ENCODE measurements around the gene VMAC. TPM values are rescaled to one million over a fixed set of nuclear protein-coding genes. Genes with fewer than 3 reads are reported as not detected.
"Not testable (repeated sequence)": the region's sequence is repeated elsewhere in the genome, so short reads cannot be mapped to it uniquely, and the experiment has no call there.

VMAC gene
- total RNA-seq, 1 experiment from 2014 or later: 4.3 TPM

- Mint-ChIP-seq H3K4me3 (ENCODE audit: low read depth, unreplicated experiment) (no peak overlapping the region), H3K27me3 (ENCODE audit: unreplicated experiment) (peaks cover 7% of the 10 kb centered on the region), H3K9me3 (ENCODE audit: low read depth, unreplicated experiment) (no peaks in the 10 kb centered on the region), H3K36me3 (ENCODE audit: insufficient read depth, unreplicated experiment) (no peaks in the 10 kb centered on the region), H3K4me1 (ENCODE audit: low read depth, unreplicated experiment) (no peaks in the 10 kb centered on the region), H3K27ac (ENCODE audit: unreplicated experiment) (no peak overlapping the region)
- DNase-seq: no peak
- intact Hi-C loops (cut with micrococcal nuclease; ENCODE audit: unreplicated experiment): no loop called here
- CTCF ChIA-PET: interaction anchor here (0.6 kb wide), 1 partner anchor 9 kb away, joined by 6 read pairs; no protein-coding TSS in a partner anchor
- BruUV-seq (replicated peaks): no TSS peak
- TF ChIP-seq CTCF (IDR thresholded peaks at IDR 0.05; ENCODE audit: unreplicated experiment): no peak
Measured at GRCh38 chr19:5870986-5871394, 33.7 kb upstream of the VMAC start.

GRCh38 chr19:5873617-5874199 is 31.0 kb upstream of the VMAC start:
- no peak for DNase-seq
- no peaks in the 10 kb centered on the region for H3K9me3 Mint-ChIP-seq (ENCODE audit: low read depth, unreplicated experiment)
- BruUV-seq (replicated peaks): no TSS peak
- no peaks in the 10 kb centered on the region for H3K4me1 Mint-ChIP-seq (ENCODE audit: low read depth, unreplicated experiment)
- H3K27ac Mint-ChIP-seq (ENCODE audit: unreplicated experiment): no peak overlapping the region
- no peak for TF ChIP-seq CTCF (IDR thresholded peaks at IDR 0.05; ENCODE audit: unreplicated experiment)
- no peaks in the 10 kb centered on the region for H3K27me3 Mint-ChIP-seq (ENCODE audit: unreplicated experiment)
- intact Hi-C loops (cut with micrococcal nuclease; ENCODE audit: unreplicated experiment): no loop called here
- H3K4me3 Mint-ChIP-seq (ENCODE audit: low read depth, unreplicated experiment): no peak overlapping the region
- CTCF ChIA-PET: no interaction called here
- no peaks in the 10 kb centered on the region for H3K36me3 Mint-ChIP-seq (ENCODE audit: insufficient read depth, unreplicated experiment)

GRCh38 chr19:5874496-5874895 is 30.2 kb upstream of the VMAC start:
- H3K9me3 Mint-ChIP-seq (ENCODE audit: low read depth, unreplicated experiment); intact Hi-C loops (cut with micrococcal nuclease; ENCODE audit: unreplicated experiment); H3K4me1 Mint-ChIP-seq (ENCODE audit: low read depth, unreplicated experiment); H3K27ac Mint-ChIP-seq (ENCODE audit: unreplicated experiment); DNase-seq; CTCF ChIA-PET; BruUV-seq (replicated peaks); H3K36me3 Mint-ChIP-seq (ENCODE audit: insufficient read depth, unreplicated experiment); H3K4me3 Mint-ChIP-seq (ENCODE audit: low read depth, unreplicated experiment); H3K27me3 Mint-ChIP-seq (ENCODE audit: unreplicated experiment): not testable (repeated sequence)

GRCh38 chr19:5877427-5877826 is 27.2 kb upstream of the VMAC start:
- intact Hi-C loops (cut with micrococcal nuclease; ENCODE audit: unreplicated experiment): no loop called here
- Mint-ChIP-seq H3K27me3 (ENCODE audit: unreplicated experiment) (peaks cover 6% of the 10 kb centered on the region), H3K4me1 (ENCODE audit: low read depth, unreplicated experiment) (no peaks in the 10 kb centered on the region), H3K9me3 (ENCODE audit: low read depth, unreplicated experiment) (no peaks in the 10 kb centered on the region), H3K27ac (ENCODE audit: unreplicated experiment) (no peak overlapping the region), H3K4me3 (ENCODE audit: low read depth, unreplicated experiment) (no peak overlapping the region), H3K36me3 (ENCODE audit: insufficient read depth, unreplicated experiment) (no peaks in the 10 kb centered on the region)
- no peak for TF ChIP-seq CTCF (IDR thresholded peaks at IDR 0.05; ENCODE audit: unreplicated experiment)
- BruUV-seq (replicated peaks): no TSS peak
- DNase-seq: no peak
- CTCF ChIA-PET: no interaction called here

GRCh38 chr19:5877882-5878281 is 26.8 kb upstream of the VMAC start:
- no peaks in the 10 kb centered on the region for H3K4me1 Mint-ChIP-seq (ENCODE audit: low read depth, unreplicated experiment)
- no TSS peak for BruUV-seq (replicated peaks)
- intact Hi-C loops (cut with micrococcal nuclease; ENCODE audit: unreplicated experiment): no loop called here
- H3K27me3 Mint-ChIP-seq (ENCODE audit: unreplicated experiment): peaks cover 10% of the 10 kb centered on the region
- DNase-seq: no peak
- H3K27ac Mint-ChIP-seq (ENCODE audit: unreplicated experiment): no peak overlapping the region
- no peak overlapping the region for H3K4me3 Mint-ChIP-seq (ENCODE audit: low read depth, unreplicated experiment)
- no peak for TF ChIP-seq CTCF (IDR thresholded peaks at IDR 0.05; ENCODE audit: unreplicated experiment)
- CTCF ChIA-PET: no interaction called here
- H3K36me3 Mint-ChIP-seq (ENCODE audit: insufficient read depth, unreplicated experiment): no peaks in the 10 kb centered on the region
- H3K9me3 Mint-ChIP-seq (ENCODE audit: low read depth, unreplicated experiment): no peaks in the 10 kb centered on the region

All from Calu3 (cell line).